Measurements from ENCODE around the gene ATXN2. TPM values are rescaled to one million over a fixed set of nuclear protein-coding genes. Genes with fewer than 3 reads are reported as not detected.
"Not testable (repeated sequence)": the region's sequence is repeated elsewhere in the genome, so short reads cannot be mapped to it uniquely, and the experiment has no call there.

Gene ATXN2
- total RNA-seq = 12.3 and 20.0 TPM in 2 replicates

- DNase-seq (ENCODE audit: low read depth, low spot score) = no peak
These were observed at the start of gene ATXN2 for GRCh38 chr12:111598637-111599452. Gene ATXN2 (minus strand): TSS chr12:111599315. CDS start chr12:111599034, 281 bp downstream.

GRCh38 chr12:111645433-111645832 lies 46.3 kb upstream of the ATXN2 start:
- no peak for DNase-seq (ENCODE audit: low read depth, low spot score)

GRCh38 chr12:111643427-111643826 lies 44.3 kb upstream of the ATXN2 start:
- no peak for DNase-seq (ENCODE audit: low read depth, low spot score)

GRCh38 chr12:111642681-111643426 lies 43.7 kb upstream of the ATXN2 start:
- DNase-seq (ENCODE audit: low read depth, low spot score) = no peak

GRCh38 chr12:111640506-111640905 lies 41.4 kb upstream of the ATXN2 start:
- DNase-seq (ENCODE audit: low read depth, low spot score) = no peak

- DNase-seq (ENCODE audit: low read depth, low spot score) = no peak
These were observed 39.4 kb upstream of the ATXN2 start for GRCh38 chr12:111638556-111638955.

GRCh38 chr12:111636209-111636945 lies 37.3 kb upstream of the ATXN2 start:
- DNase-seq (ENCODE audit: low read depth, low spot score) = no peak

- DNase-seq (ENCODE audit: low read depth, low spot score) = no peak
These were observed 36.4 kb upstream of the ATXN2 start for GRCh38 chr12:111635524-111635923.

- DNase-seq (ENCODE audit: low read depth, low spot score) = no peak
These were observed 29.6 kb upstream of the ATXN2 start for GRCh38 chr12:111628505-111629260.

- no peak for DNase-seq (ENCODE audit: low read depth, low spot score)
These were observed 27.1 kb upstream of the ATXN2 start for GRCh38 chr12:111626230-111626629.

- DNase-seq (ENCODE audit: low read depth, low spot score) = no peak
These were observed 25.4 kb upstream of the ATXN2 start for GRCh38 chr12:111624540-111624939.

- DNase-seq (ENCODE audit: low read depth, low spot score) = not testable (repeated sequence)
These were observed 18.7 kb upstream of the ATXN2 start for GRCh38 chr12:111617841-111618240.

- no peak for DNase-seq (ENCODE audit: low read depth, low spot score)
These were observed 17.1 kb upstream of the ATXN2 start for GRCh38 chr12:111616177-111616623.

GRCh38 chr12:111607239-111607638 lies 8.1 kb upstream of the ATXN2 start:
- DNase-seq (ENCODE audit: low read depth, low spot score) = no peak

- no peak for DNase-seq (ENCODE audit: low read depth, low spot score)
These were observed 7.7 kb upstream of the ATXN2 start for GRCh38 chr12:111606767-111607230.

- DNase-seq (ENCODE audit: low read depth, low spot score) = no peak
These were observed 7.0 kb upstream of the ATXN2 start for GRCh38 chr12:111605911-111606766.

- not testable (repeated sequence) for DNase-seq (ENCODE audit: low read depth, low spot score)
These were observed 3.7 kb upstream of the ATXN2 start for GRCh38 chr12:111602857-111603256.

GRCh38 chr12:111602348-111602747 lies 3.2 kb upstream of the ATXN2 start:
- no peak for DNase-seq (ENCODE audit: low read depth, low spot score)

- not testable (repeated sequence) for DNase-seq (ENCODE audit: low read depth, low spot score)
These were observed 1.9 kb upstream of the ATXN2 start for GRCh38 chr12:111600986-111601385.

GRCh38 chr12:111600205-111600642 lies 1.1 kb upstream of the ATXN2 start:
- DNase-seq (ENCODE audit: low read depth, low spot score) = no peak
